SK-N-SH (cell line): ENCODE results near the gene ALOXE3. TPM values are rescaled to one million over a fixed set of nuclear protein-coding genes. Genes with fewer than 3 reads are reported as not detected.

Experiments used
- CTCF ChIA-PET: fragments of 300-600, 350-600 bp; formaldehyde crosslinking; extraction: SDS; loops from one replicate; lab custom pipeline; 2021; lab: Yijun Ruan, JAX
- POLR2A ChIA-PET: fragments of 350-600 bp; sonication (Branson Sonifier 250); formaldehyde crosslinking; extraction: SDS; loops from one replicate; lab custom pipeline; 2020; ENCODE audit warnings: antibody characterized with exemption, inconsistent platforms; lab: Yijun Ruan, JAX
- DNase-seq: peaks from one replicate; pipeline ENCODE4 v3.0.0; 2012
- H2AFZ ChIP-seq: fragments of 200-600 bp; sonication (generic); 2 replicates; pipeline ENCODE4 v1.8.1; 2016; ENCODE audit warnings: antibody characterized with exemption, mild to moderate bottlenecking, low read depth
- H3F3A ChIP-seq: fragments of 200-600 bp; sonication (generic); replicated peaks from 2 replicates; pipeline ENCODE3; 2016; ENCODE audit warnings: antibody characterized with exemption, mild to moderate bottlenecking; ENCODE audit not compliant: insufficient read depth
- H3K27ac ChIP-seq, 2 experiments: fragments of 200-500 bp in 1 of 2; fragments of 200-600 bp in 1 of 2; sonication (Bioruptor generic) in 1 of 2; sonication (generic), shearing (Covaris generic) in 1 of 2; 2 replicates each; pipeline versions ENCODE4 v1.5.1 to v1.6.1; 2014 to 2016; ENCODE audit warnings: low read depth in 2 of 2, inconsistent platforms in 1 of 2, low read length in 1 of 2, mild to moderate bottlenecking in 1 of 2, mixed read lengths in 1 of 2
- H3K27me3 ChIP-seq: fragments of 200-600 bp; sonication (generic), shearing (Covaris generic); 2 replicates; pipeline ENCODE4 v1.6.1; 2016; ENCODE audit warnings: mixed run types; ENCODE audit not compliant: insufficient read depth
- H3K36me3 ChIP-seq, 2 experiments: fragments of 200-500 bp in 1 of 2; fragments of 200-600 bp in 1 of 2; sonication (Bioruptor generic) in 1 of 2; sonication (generic) in 1 of 2; replicated peaks in 1 of 2; 2 replicates each; pipeline versions ENCODE3 to v1.5.1; 2014 to 2016; ENCODE audit warnings: low read length in 1 of 2, mild to moderate bottlenecking in 1 of 2; ENCODE audit not compliant: insufficient read depth in 2 of 2, control insufficient read depth in 1 of 2
- H3K4me1 ChIP-seq, 2 experiments: fragments of 200-500 bp in 1 of 2; fragments of 200-600 bp in 1 of 2; sonication (Bioruptor generic) in 1 of 2; sonication (generic), shearing (Covaris generic) in 1 of 2; 2 replicates each; pipeline versions ENCODE4 v1.5.1 to v1.6.1; 2014 to 2016; ENCODE audit warnings: low read depth in 1 of 2, low read length in 1 of 2, mixed run types in 1 of 2; ENCODE audit not compliant: insufficient read depth in 2 of 2, control insufficient read depth in 1 of 2
- H3K4me2 ChIP-seq: fragments of 200-600 bp; sonication (generic), shearing (Covaris generic); 2 replicates; pipeline ENCODE4 v1.6.1; 2017; ENCODE audit warnings: mixed run types
- H3K4me3 ChIP-seq, 2 experiments: fragments of 200-500 bp in 1 of 2; fragments of 200-600 bp in 1 of 2; sonication (Bioruptor generic) in 1 of 2; sonication (generic), shearing (Covaris generic) in 1 of 2; 2 replicates each; pipeline versions ENCODE4 v1.5.1 to v1.8.1; 2014 to 2016; ENCODE audit warnings: low read depth in 2 of 2, inconsistent platforms in 1 of 2, low read length in 1 of 2, mild to moderate bottlenecking in 1 of 2, mixed read lengths in 1 of 2, moderate library complexity in 1 of 2
- H3K79me2 ChIP-seq: fragments of 200-600 bp; sonication (generic); 2 replicates; pipeline ENCODE4 v1.8.1; 2017; ENCODE audit warnings: mild to moderate bottlenecking; ENCODE audit not compliant: insufficient read depth
- H3K9ac ChIP-seq: fragments of 200-600 bp; sonication (generic); 2 replicates; pipeline ENCODE4 v1.6.1; 2017; ENCODE audit warnings: mixed run types
- H3K9me2 ChIP-seq: fragments of 200-600 bp; sonication (generic); 2 replicates; pipeline ENCODE4 v1.6.1; 2017; ENCODE audit warnings: mixed run types
- H3K9me3 ChIP-seq: fragments of 200-600 bp; sonication (generic); 2 replicates; pipeline ENCODE4 v1.6.1; 2017; ENCODE audit warnings: mixed run types, mild to moderate bottlenecking, moderate library complexity
- H4K20me1 ChIP-seq: fragments of 200-600 bp; sonication (generic); 2 replicates; pipeline ENCODE4 v1.6.1; 2017; ENCODE audit warnings: mild to moderate bottlenecking, mixed run types; ENCODE audit not compliant: insufficient read depth
- CHD2 ChIP-seq: fragments of 150-350 bp; IDR thresholded peaks from 2 replicates; pipeline ENCODE4 v1.6.1; 2018; ENCODE audit warnings: low read length; ENCODE audit not compliant: partially characterized antibody
- EP300 ChIP-seq, 2 experiments: IDR thresholded peaks; 2 replicates each; pipeline versions ENCODE4 v1.4.0 to v1.6.1; 2012; ENCODE audit warnings: borderline replicate concordance in 1 of 2, low read depth in 1 of 2, low read length in 1 of 2
- EZH2phosphoT487 ChIP-seq: fragments of 200-600 bp; sonication (generic); IDR thresholded peaks from 2 replicates; pipeline ENCODE4 v1.6.1; 2017; ENCODE audit warnings: low read depth, mixed run types, mild to moderate bottlenecking, antibody characterized with exemption, moderate library complexity, borderline replicate concordance
- FOXJ3 ChIP-seq: sonication (generic); formaldehyde crosslinking; IDR thresholded peaks from 2 replicates; pipeline ENCODE4 v1.5.1; 2020; ENCODE audit warnings: mild to moderate bottlenecking, missing genetic modification reagents
- GABPA ChIP-seq: IDR thresholded peaks from 2 replicates; pipeline ENCODE4 v1.4.0; 2012; ENCODE audit warnings: low read depth, mild to moderate bottlenecking
- GATA2 ChIP-seq: sonication (generic); formaldehyde crosslinking; IDR thresholded peaks from 2 replicates; pipeline ENCODE4 v1.5.0; 2020; ENCODE audit warnings: mild to moderate bottlenecking, missing genetic modification reagents
- MEF2A ChIP-seq: IDR thresholded peaks from 2 replicates; pipeline ENCODE4 v1.4.0; 2012; ENCODE audit warnings: low read depth, borderline replicate concordance
- MXI1 ChIP-seq: IDR thresholded peaks from 2 replicates; pipeline ENCODE4 v1.6.1; 2012; ENCODE audit warnings: mild to moderate bottlenecking, low read depth, low read length, improper control_type of control experiment
- RAD21 ChIP-seq: IDR thresholded peaks from 2 replicates; pipeline ENCODE4 v1.6.1; 2012; ENCODE audit warnings: mild to moderate bottlenecking, low read length
- RXRA ChIP-seq: IDR thresholded peaks from 2 replicates; pipeline ENCODE4 v1.4.0; 2012; ENCODE audit warnings: low read depth, mild to moderate bottlenecking, borderline replicate concordance
- SIN3A ChIP-seq: IDR thresholded peaks from 2 replicates; pipeline ENCODE4 v1.6.1; 2012; ENCODE audit warnings: low read depth, mild to moderate bottlenecking, low read length, moderate library complexity, borderline replicate concordance
- SMC3 ChIP-seq: IDR thresholded peaks from 2 replicates; pipeline ENCODE4 v1.6.1; 2012; ENCODE audit warnings: low read depth, low read length, improper control_type of control experiment
- TCF12 ChIP-seq: IDR thresholded peaks from 2 replicates; pipeline ENCODE4 v1.4.0; 2012
- YY1 ChIP-seq: IDR thresholded peaks from 2 replicates; pipeline ENCODE4 v1.4.0; 2012; ENCODE audit warnings: low read depth, mild to moderate bottlenecking
- WGBS: methylation state at CpG from one replicate; pipeline ENCODE4 v1.1.6; 2017; ENCODE audit warnings: low lambda C conversion rate; 5-methylcytosine and 5-hydroxymethylcytosine counted together
- polyA plus RNA-seq, 3 experiments: library from polyadenylated mRNA; depleted of rRNA; stranded (reverse); fragments of >200 nt; gene quantifications; 2 replicates each; pipeline ENCODE4 v1.2.3, GENCODE V29; 2012
- TF ChIP-seq, protein P1 (sequence below): fragments of 150-350 bp; IDR thresholded peaks from 2 replicates; pipeline ENCODE4 v1.6.1; 2017; ENCODE audit warnings: antibody characterized with exemption, low read length, low read depth, borderline replicate concordance
- TF ChIP-seq, protein P2 (sequence below): IDR thresholded peaks from 2 replicates; pipeline ENCODE4 v1.6.1; 2012; ENCODE audit warnings: mild to moderate bottlenecking, low read depth, low read length, moderate library complexity
- TF ChIP-seq, protein P3 (sequence below): IDR thresholded peaks from 2 replicates; pipeline ENCODE4 v1.4.0; 2012; ENCODE audit warnings: low read depth, borderline replicate concordance
- TF ChIP-seq, protein P4 (sequence below): IDR thresholded peaks from 2 replicates; pipeline ENCODE4 v1.4.0; 2012; ENCODE audit warnings: low read depth, borderline replicate concordance

The ALOXE3 gene
- polyA plus RNA-seq, 1 of the 3 experiments (the other 2 are of a cell fraction), result 0.46 TPM

GRCh38 chr17:8154608-8155155 is 36.4 kb upstream of the ALOXE3 start (continued):
- TF ChIP-seq, protein P1, sequence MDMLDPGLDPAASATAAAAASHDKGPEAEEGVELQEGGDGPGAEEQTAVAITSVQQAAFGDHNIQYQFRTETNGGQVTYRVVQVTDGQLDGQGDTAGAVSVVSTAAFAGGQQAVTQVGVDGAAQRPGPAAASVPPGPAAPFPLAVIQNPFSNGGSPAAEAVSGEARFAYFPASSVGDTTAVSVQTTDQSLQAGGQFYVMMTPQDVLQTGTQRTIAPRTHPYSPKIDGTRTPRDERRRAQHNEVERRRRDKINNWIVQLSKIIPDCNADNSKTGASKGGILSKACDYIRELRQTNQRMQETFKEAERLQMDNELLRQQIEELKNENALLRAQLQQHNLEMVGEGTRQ, result no peak
- TF ChIP-seq EZH2phosphoT487, result no peak
- TF ChIP-seq MEF2A, result no peak
- no peak for TF ChIP-seq CHD2
- TF ChIP-seq TCF12, result no peak

DNA sequence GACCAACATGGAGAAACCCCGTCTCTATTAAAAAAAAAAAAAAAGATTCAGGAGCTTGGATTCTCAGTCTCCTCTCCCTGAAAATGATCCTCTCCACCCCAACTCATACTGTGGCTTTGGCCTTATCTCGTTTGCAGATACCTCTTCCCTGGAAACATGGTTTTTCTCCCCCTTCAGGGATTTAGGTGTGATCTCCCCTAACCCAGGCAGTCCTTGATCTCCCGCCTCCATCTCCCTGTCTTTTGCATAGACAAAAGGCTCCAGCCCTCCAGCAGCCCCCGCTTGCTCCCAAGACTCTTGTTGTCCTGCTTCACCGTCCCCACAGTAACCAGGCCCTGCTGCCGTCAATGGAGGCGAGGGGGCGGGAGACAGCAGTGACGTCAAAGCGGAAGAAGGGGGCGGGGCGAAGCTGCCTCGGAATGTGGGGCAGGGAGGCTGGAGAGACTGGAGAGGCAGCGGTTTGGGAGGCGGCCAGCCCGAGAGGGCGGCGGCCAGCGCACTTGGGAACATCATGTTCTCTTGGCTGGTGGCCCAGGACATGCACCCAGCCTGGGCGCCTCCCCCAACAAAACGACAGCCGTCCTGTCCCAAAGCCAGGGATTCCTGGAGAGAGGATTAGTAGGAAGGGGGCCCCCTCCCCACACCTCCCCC is 35.8 kb upstream of the ALOXE3 start:
- POLR2A ChIA-PET, result interaction anchor here (1.1 kb wide), 1 partner anchor 19 kb away, joined by 4 read pairs; no protein-coding TSS in a partner anchor
- H3K4me1 ChIP-seq, result peaks cover 36 to 50% of the 10 kb centered on the region in 2 experiments; a peak in 3 of 4 replicates
- TF ChIP-seq RAD21, result no peak
- peak; percentile 84; the same call in 1 of the 2 replicates for TF ChIP-seq SIN3A
- no peak for TF ChIP-seq GATA2 (CRISPR knock-in tag)
- peak; percentile 67 for TF ChIP-seq CHD2
- TF ChIP-seq EP300 (IDR thresholded peaks at IDR 0.05; ENCODE audit: borderline replicate concordance in 1 of 2, low read depth in 1 of 2, low read length in 1 of 2), result no peak; a peak in 1 of 4 replicates
- TF ChIP-seq, protein P2, sequence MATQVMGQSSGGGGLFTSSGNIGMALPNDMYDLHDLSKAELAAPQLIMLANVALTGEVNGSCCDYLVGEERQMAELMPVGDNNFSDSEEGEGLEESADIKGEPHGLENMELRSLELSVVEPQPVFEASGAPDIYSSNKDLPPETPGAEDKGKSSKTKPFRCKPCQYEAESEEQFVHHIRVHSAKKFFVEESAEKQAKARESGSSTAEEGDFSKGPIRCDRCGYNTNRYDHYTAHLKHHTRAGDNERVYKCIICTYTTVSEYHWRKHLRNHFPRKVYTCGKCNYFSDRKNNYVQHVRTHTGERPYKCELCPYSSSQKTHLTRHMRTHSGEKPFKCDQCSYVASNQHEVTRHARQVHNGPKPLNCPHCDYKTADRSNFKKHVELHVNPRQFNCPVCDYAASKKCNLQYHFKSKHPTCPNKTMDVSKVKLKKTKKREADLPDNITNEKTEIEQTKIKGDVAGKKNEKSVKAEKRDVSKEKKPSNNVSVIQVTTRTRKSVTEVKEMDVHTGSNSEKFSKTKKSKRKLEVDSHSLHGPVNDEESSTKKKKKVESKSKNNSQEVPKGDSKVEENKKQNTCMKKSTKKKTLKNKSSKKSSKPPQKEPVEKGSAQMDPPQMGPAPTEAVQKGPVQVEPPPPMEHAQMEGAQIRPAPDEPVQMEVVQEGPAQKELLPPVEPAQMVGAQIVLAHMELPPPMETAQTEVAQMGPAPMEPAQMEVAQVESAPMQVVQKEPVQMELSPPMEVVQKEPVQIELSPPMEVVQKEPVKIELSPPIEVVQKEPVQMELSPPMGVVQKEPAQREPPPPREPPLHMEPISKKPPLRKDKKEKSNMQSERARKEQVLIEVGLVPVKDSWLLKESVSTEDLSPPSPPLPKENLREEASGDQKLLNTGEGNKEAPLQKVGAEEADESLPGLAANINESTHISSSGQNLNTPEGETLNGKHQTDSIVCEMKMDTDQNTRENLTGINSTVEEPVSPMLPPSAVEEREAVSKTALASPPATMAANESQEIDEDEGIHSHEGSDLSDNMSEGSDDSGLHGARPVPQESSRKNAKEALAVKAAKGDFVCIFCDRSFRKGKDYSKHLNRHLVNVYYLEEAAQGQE, result no peak
- TF ChIP-seq, protein P3, sequence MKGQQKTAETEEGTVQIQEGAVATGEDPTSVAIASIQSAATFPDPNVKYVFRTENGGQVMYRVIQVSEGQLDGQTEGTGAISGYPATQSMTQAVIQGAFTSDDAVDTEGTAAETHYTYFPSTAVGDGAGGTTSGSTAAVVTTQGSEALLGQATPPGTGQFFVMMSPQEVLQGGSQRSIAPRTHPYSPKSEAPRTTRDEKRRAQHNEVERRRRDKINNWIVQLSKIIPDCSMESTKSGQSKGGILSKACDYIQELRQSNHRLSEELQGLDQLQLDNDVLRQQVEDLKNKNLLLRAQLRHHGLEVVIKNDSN, result no peak
- no peak; the same call in 1 of the 2 replicates for TF ChIP-seq FOXJ3 (CRISPR knock-in tag)
- TF ChIP-seq MXI1, result peak; percentile 73; the same call in 1 of the 2 replicates
- TF ChIP-seq, protein P4, sequence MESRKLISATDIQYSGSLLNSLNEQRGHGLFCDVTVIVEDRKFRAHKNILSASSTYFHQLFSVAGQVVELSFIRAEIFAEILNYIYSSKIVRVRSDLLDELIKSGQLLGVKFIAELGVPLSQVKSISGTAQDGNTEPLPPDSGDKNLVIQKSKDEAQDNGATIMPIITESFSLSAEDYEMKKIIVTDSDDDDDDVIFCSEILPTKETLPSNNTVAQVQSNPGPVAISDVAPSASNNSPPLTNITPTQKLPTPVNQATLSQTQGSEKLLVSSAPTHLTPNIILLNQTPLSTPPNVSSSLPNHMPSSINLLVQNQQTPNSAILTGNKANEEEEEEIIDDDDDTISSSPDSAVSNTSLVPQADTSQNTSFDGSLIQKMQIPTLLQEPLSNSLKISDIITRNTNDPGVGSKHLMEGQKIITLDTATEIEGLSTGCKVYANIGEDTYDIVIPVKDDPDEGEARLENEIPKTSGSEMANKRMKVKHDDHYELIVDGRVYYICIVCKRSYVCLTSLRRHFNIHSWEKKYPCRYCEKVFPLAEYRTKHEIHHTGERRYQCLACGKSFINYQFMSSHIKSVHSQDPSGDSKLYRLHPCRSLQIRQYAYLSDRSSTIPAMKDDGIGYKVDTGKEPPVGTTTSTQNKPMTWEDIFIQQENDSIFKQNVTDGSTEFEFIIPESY, result 0 out of 2 replicates have a peak, but pooled peaks have one; percentile 18
- TF ChIP-seq, protein P1, result no peak
- 0 out of 2 replicates have a peak, but pooled peaks have one; percentile 6 for TF ChIP-seq SMC3
- peak; percentile 21; the same call in 1 of the 2 replicates for TF ChIP-seq GABPA
- peak; percentile 33; the same call in 1 of the 2 replicates for TF ChIP-seq RXRA
- TF ChIP-seq YY1, result peak; percentile 73; the same call in 1 of the 2 replicates
- TF ChIP-seq TCF12, result peak; percentile 69; the same call in 1 of the 2 replicates

More for the DNA sequence above, 35.8 kb upstream of the ALOXE3 start:
- peak overlapping the region; percentile 65 to 95 for H3K27ac ChIP-seq
- H2AFZ ChIP-seq, result no peak overlapping the region
- no peaks in the 10 kb centered on the region for H3K27me3 ChIP-seq
- peak overlapping the region; percentile 4 to 12; a peak in 2 of 4 replicates for H3K4me3 ChIP-seq
- H3K9me2 ChIP-seq, result no peaks in the 10 kb centered on the region
- H3K36me3 ChIP-seq, result peaks cover 13 to 16% of the 10 kb centered on the region in 2 experiments
- peaks cover 27% of the 10 kb centered on the region for H3K79me2 ChIP-seq
- H3F3A ChIP-seq, result peaks cover 33% of the 10 kb centered on the region
- no peaks in the 10 kb centered on the region for H3K9me3 ChIP-seq
- peak overlapping the region; percentile 98 for H3K9ac ChIP-seq
- peak overlapping the region; percentile 95 for H3K4me2 ChIP-seq
- CTCF ChIA-PET, result interaction anchor here (1.0 to 9.4 kb wide), 4 partner anchors 16 to 80 kb away, joined by 3 to 98 read pairs (median 6); no protein-coding TSS in a partner anchor
- DNase-seq, result peak; percentile 81
- 5% methylated on average over 19 of the region's 22 CpGs for WGBS
- peaks cover 9% of the 10 kb centered on the region; the same call in 1 of the 2 replicates for H4K20me1 ChIP-seq
